ENCODE measurements around the gene INMT.

Gene INMT

DNA sequence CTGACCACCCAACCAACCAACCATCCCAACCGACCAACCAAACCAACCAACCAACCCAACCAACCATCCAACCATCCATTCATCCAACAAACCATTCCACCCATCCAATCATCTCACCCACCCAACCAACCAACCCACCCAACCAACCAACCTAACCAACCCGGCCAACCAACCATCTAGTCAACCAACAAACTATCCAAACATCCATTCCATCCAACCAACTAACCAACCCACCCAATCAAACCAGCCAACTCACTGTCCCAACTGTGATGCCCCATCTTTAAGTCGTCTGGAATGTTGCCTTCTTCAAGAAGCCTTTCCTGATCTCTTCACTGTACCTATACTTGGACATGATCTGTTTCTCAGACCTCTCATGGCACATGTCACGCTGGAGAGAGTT, 50.9 kb downstream of the INMT start:
- H4K20me1 ChIP-seq (ENCODE audit: insufficient read depth) = no peaks in the 10 kb centered on the region
- H3K4me3 ChIP-seq (IDR thresholded peaks at IDR 0.05; ENCODE audit: insufficient read depth, low read depth, low read length) = no peak overlapping the region
- H3K9ac ChIP-seq = no peak overlapping the region
- no peaks in the 10 kb centered on the region for H3K4me1 ChIP-seq (ENCODE audit: low read depth, poor library complexity, severe bottlenecking)
- H3K27me3 ChIP-seq (ENCODE audit: insufficient read depth, low read depth) = no peaks in the 10 kb centered on the region
- H3K36me3 ChIP-seq (ENCODE audit: insufficient read depth) = no peaks in the 10 kb centered on the region
- H3K27ac ChIP-seq = no peak overlapping the region
- H3K79me2 ChIP-seq (ENCODE audit: insufficient read depth, low read depth) = no peaks in the 10 kb centered on the region
- no peak overlapping the region for H3K4me2 ChIP-seq
- H2AFZ ChIP-seq (ENCODE audit: low read depth) = no peak overlapping the region
- TF ChIP-seq, protein P1, sequence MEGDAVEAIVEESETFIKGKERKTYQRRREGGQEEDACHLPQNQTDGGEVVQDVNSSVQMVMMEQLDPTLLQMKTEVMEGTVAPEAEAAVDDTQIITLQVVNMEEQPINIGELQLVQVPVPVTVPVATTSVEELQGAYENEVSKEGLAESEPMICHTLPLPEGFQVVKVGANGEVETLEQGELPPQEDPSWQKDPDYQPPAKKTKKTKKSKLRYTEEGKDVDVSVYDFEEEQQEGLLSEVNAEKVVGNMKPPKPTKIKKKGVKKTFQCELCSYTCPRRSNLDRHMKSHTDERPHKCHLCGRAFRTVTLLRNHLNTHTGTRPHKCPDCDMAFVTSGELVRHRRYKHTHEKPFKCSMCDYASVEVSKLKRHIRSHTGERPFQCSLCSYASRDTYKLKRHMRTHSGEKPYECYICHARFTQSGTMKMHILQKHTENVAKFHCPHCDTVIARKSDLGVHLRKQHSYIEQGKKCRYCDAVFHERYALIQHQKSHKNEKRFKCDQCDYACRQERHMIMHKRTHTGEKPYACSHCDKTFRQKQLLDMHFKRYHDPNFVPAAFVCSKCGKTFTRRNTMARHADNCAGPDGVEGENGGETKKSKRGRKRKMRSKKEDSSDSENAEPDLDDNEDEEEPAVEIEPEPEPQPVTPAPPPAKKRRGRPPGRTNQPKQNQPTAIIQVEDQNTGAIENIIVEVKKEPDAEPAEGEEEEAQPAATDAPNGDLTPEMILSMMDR (conservative IDR thresholded peaks at IDR 0.05; ENCODE audit: low read depth, low read length) = no peak

DNA sequence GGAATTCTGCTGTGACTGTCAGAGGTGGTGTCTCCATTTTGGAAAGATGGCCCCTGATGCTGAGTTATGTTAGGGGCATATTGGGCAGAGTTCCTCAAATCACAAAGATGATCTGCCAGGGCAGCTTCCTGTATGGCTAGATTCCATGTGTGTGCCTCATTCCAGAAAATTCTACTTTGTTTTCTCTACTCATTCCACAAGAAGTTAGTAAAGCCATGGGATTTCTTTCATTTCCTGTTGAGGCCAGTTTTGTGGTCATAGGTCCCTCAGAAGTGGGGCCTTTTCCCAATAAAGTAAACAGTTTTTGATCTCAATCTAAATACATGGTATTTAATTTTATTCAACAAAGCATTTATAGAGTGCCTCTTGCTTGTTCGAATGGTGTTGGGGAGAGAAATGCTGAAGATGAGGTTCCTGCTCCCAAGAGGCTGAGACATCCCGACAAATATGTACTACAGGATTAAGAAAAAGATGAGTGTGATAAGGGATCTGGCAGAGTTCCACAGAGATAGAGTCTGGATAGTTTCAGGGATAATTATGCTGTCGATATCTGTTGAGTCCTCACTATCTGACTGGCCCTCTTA, 52.2 kb downstream of the INMT start:
- Histone ChIP-seq H3K4me3 (IDR thresholded peaks at IDR 0.05; ENCODE audit: insufficient read depth, low read depth, low read length) (no peak overlapping the region), H3K9ac (no peak overlapping the region), H2AFZ (ENCODE audit: low read depth) (no peak overlapping the region), H3K4me1 (ENCODE audit: low read depth, poor library complexity, severe bottlenecking) (no peaks in the 10 kb centered on the region), H3K36me3 (ENCODE audit: insufficient read depth) (no peaks in the 10 kb centered on the region), H3K27ac (no peak overlapping the region), H3K4me2 (no peak overlapping the region), H4K20me1 (ENCODE audit: insufficient read depth) (no peaks in the 10 kb centered on the region), H3K79me2 (ENCODE audit: insufficient read depth, low read depth) (no peaks in the 10 kb centered on the region), H3K27me3 (ENCODE audit: insufficient read depth, low read depth) (no peaks in the 10 kb centered on the region)
- TF ChIP-seq, protein P1 (conservative IDR thresholded peaks at IDR 0.05; ENCODE audit: low read depth, low read length) = no peak

DNA sequence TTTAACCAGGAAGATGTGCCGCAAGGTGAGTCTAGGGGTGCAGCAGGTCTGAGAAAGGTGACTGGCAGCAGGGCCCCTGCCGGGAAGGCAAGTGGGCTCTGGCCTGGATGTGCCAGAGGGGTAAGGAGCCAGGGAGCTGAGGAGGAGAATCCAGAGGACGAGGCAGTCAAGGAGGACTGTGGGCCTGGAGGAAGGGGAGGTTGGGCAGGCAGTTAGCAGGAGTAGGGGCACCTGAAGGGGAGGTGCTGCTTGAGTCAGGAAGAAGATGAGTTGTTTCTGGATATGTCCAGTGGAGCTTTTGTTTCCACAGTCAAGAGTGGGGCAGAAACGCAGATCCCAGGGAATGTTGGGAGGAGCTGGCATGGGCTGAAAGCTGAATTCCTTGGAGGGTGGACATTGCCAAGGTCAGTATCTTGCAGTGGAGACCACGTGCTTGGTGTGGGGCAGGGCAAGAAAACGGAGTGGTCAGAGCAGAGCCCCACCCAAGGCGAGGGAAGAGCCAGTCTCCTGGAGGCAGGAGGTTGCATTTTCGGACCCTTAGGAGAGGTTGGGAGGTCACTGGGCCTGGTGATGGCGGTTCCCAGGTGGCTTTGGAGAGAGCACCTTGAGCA, 53.3 kb downstream of the INMT start:
- no peak overlapping the region for H3K27ac ChIP-seq
- no peak overlapping the region for H3K4me2 ChIP-seq
- no peak overlapping the region for H3K9ac ChIP-seq
- no peaks in the 10 kb centered on the region for H3K27me3 ChIP-seq (ENCODE audit: insufficient read depth, low read depth)
- no peaks in the 10 kb centered on the region for H3K36me3 ChIP-seq (ENCODE audit: insufficient read depth)
- H3K4me3 ChIP-seq (IDR thresholded peaks at IDR 0.05; ENCODE audit: insufficient read depth, low read depth, low read length) = no peak overlapping the region
- H3K79me2 ChIP-seq (ENCODE audit: insufficient read depth, low read depth) = no peaks in the 10 kb centered on the region
- H2AFZ ChIP-seq (ENCODE audit: low read depth) = no peak overlapping the region
- TF ChIP-seq, protein P1 (conservative IDR thresholded peaks at IDR 0.05; ENCODE audit: low read depth, low read length) = no peak
- no peaks in the 10 kb centered on the region for H4K20me1 ChIP-seq (ENCODE audit: insufficient read depth)
- H3K4me1 ChIP-seq (ENCODE audit: low read depth, poor library complexity, severe bottlenecking) = no peaks in the 10 kb centered on the region

DNA sequence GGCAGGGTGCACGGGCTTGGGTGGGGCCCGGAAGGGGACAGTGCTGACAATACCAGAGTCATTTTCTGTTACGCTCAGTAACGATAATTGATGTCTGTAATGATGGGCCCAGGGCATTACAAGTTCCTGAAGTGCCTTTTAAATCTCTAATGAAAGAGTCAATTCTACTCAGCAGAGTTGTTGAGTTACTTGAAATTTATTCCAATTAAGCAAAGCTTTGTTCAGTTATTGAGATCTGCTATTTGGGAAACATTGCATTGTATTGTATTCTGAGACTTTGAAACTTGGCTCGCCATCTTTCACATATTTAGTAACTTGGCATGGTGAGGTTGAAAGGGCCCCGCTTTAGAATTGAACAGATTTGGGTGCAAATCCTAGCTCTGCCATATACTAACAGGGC, 54.0 kb downstream of the INMT start:
- Histone ChIP-seq H2AFZ (ENCODE audit: low read depth) (no peak overlapping the region), H3K4me3 (IDR thresholded peaks at IDR 0.05; ENCODE audit: insufficient read depth, low read depth, low read length) (no peak overlapping the region), H3K4me2 (no peak overlapping the region), H3K27me3 (ENCODE audit: insufficient read depth, low read depth) (no peaks in the 10 kb centered on the region), H4K20me1 (ENCODE audit: insufficient read depth) (no peaks in the 10 kb centered on the region), H3K36me3 (ENCODE audit: insufficient read depth) (no peaks in the 10 kb centered on the region), H3K9ac (no peak overlapping the region), H3K27ac (no peak overlapping the region), H3K79me2 (ENCODE audit: insufficient read depth, low read depth) (no peaks in the 10 kb centered on the region), H3K4me1 (ENCODE audit: low read depth, poor library complexity, severe bottlenecking) (no peaks in the 10 kb centered on the region)
- TF ChIP-seq, protein P1 (conservative IDR thresholded peaks at IDR 0.05; ENCODE audit: low read depth, low read length) = no peak

Measured in KMS-11 (cell line).